Mucosa of rectum (tissue), 2 donors: ENCODE measurements around the gene PACS2.

ENCODE experiments used
- H3K27ac ChIP-seq, 2 donors: one replicate each; pipeline ENCODE4 v1.7.0; 2013; ENCODE audit warnings: inconsistent platforms in 2 of 2, low read depth in 2 of 2, low read length in 2 of 2
- H3K27me3 ChIP-seq, 2 donors: one replicate each; pipeline ENCODE4 v1.7.0; 2013; ENCODE audit warnings: low read length in 2 of 2; ENCODE audit not compliant: control insufficient read depth in 2 of 2, insufficient read depth in 2 of 2
- H3K36me3 ChIP-seq, 2 donors: one replicate each; pipeline ENCODE4 v1.7.0; 2013; ENCODE audit warnings: low read length in 2 of 2; ENCODE audit not compliant: control insufficient read depth in 2 of 2, insufficient read depth in 2 of 2
- H3K4me1 ChIP-seq, 2 donors: one replicate each; pipeline ENCODE4 v1.7.0; 2013; ENCODE audit warnings: low read length in 2 of 2, mild to moderate bottlenecking in 1 of 2; ENCODE audit not compliant: control insufficient read depth in 2 of 2, insufficient read depth in 2 of 2
- H3K4me3 ChIP-seq, 2 donors: one replicate each; pipeline ENCODE4 v1.7.0; 2013; ENCODE audit warnings: low read length in 2 of 2
- H3K9ac ChIP-seq, 2 donors: one replicate each; pipeline ENCODE4 v1.7.0; 2013; ENCODE audit warnings: low read length in 2 of 2, low read depth in 1 of 2, mild to moderate bottlenecking in 1 of 2
- H3K9me3 ChIP-seq, 2 donors: one replicate each; pipeline ENCODE4 v1.7.0; 2013; ENCODE audit warnings: low read length in 2 of 2; ENCODE audit not compliant: control insufficient read depth in 2 of 2
- donor health status: healthy.
- donor health status: Normal muscosa, but diverticular disease.

Gene PACS2

GRCh38 chr14:105378873-105379685 lies 64.5 kb downstream of the PACS2 start:
- no peaks in the 10 kb centered on the region for H3K9me3 ChIP-seq
- H3K27me3 ChIP-seq = no peaks in the 10 kb centered on the region
- H3K9ac ChIP-seq = no peak overlapping the region
- H3K27ac ChIP-seq = no peak overlapping the region
- H3K36me3 ChIP-seq = peaks cover 7 to 14% of the 10 kb centered on the region in 2 donors
- no peaks in the 10 kb centered on the region for H3K4me1 ChIP-seq
- no peak overlapping the region for H3K4me3 ChIP-seq

GRCh38 chr14:105379946-105380345 lies 65.4 kb downstream of the PACS2 start:
- no peaks in the 10 kb centered on the region for H3K27me3 ChIP-seq
- H3K4me1 ChIP-seq = no peaks in the 10 kb centered on the region
- H3K9me3 ChIP-seq = no peaks in the 10 kb centered on the region
- peaks cover 7 to 18% of the 10 kb centered on the region in 2 donors for H3K36me3 ChIP-seq
- no peak overlapping the region for H3K9ac ChIP-seq
- H3K27ac ChIP-seq = no peak overlapping the region
- no peak overlapping the region for H3K4me3 ChIP-seq

GRCh38 chr14:105380756-105381155 lies 66.2 kb downstream of the PACS2 start:
- no peak overlapping the region for H3K4me3 ChIP-seq
- no peaks in the 10 kb centered on the region for H3K9me3 ChIP-seq
- no peaks in the 10 kb centered on the region for H3K27me3 ChIP-seq
- H3K9ac ChIP-seq = no peak overlapping the region
- H3K4me1 ChIP-seq = no peaks in the 10 kb centered on the region
- peaks cover 7 to 19% of the 10 kb centered on the region in 2 donors for H3K36me3 ChIP-seq
- no peak overlapping the region for H3K27ac ChIP-seq

GRCh38 chr14:105381446-105382342 lies 67.1 kb downstream of the PACS2 start:
- no peaks in the 10 kb centered on the region for H3K9me3 ChIP-seq
- H3K4me1 ChIP-seq = no peaks in the 10 kb centered on the region
- no peak overlapping the region for H3K9ac ChIP-seq
- H3K27ac ChIP-seq = no peak overlapping the region
- no peaks in the 10 kb centered on the region for H3K27me3 ChIP-seq
- H3K36me3 ChIP-seq = peaks cover 7 to 19% of the 10 kb centered on the region in 2 donors
- no peak overlapping the region for H3K4me3 ChIP-seq

GRCh38 chr14:105382343-105383082 lies 68.0 kb downstream of the PACS2 start:
- H3K27ac ChIP-seq = no peak overlapping the region
- no peaks in the 10 kb centered on the region for H3K4me1 ChIP-seq
- H3K9ac ChIP-seq = no peak overlapping the region
- no peak overlapping the region for H3K4me3 ChIP-seq
- H3K36me3 ChIP-seq = peaks cover 11 to 21% of the 10 kb centered on the region in 2 donors
- no peaks in the 10 kb centered on the region for H3K27me3 ChIP-seq
- H3K9me3 ChIP-seq = no peaks in the 10 kb centered on the region

- Histone ChIP-seq H3K36me3 (peaks cover 12 to 21% of the 10 kb centered on the region in 2 donors), H3K27ac (no peak overlapping the region)
These were observed 68.7 kb downstream of the PACS2 start for GRCh38 chr14:105383083-105383730.

GRCh38 chr14:105384041-105384557 lies 69.6 kb downstream of the PACS2 start:
- H3K9ac ChIP-seq = no peak overlapping the region
- H3K27me3 ChIP-seq = no peaks in the 10 kb centered on the region
- peaks cover 12 to 21% of the 10 kb centered on the region in 2 donors for H3K36me3 ChIP-seq
- no peaks in the 10 kb centered on the region for H3K4me1 ChIP-seq
- no peak overlapping the region for H3K27ac ChIP-seq
- no peaks in the 10 kb centered on the region for H3K9me3 ChIP-seq
- H3K4me3 ChIP-seq = no peak overlapping the region

More at GRCh38 chr14:105383083-105383730, 68.7 kb downstream of the PACS2 start:
- H3K4me3 ChIP-seq = no peak overlapping the region
- no peaks in the 10 kb centered on the region for H3K27me3 ChIP-seq
- H3K9ac ChIP-seq = no peak overlapping the region
- no peaks in the 10 kb centered on the region for H3K4me1 ChIP-seq
- no peaks in the 10 kb centered on the region for H3K9me3 ChIP-seq

- H3K4me3 ChIP-seq = no peak overlapping the region
- no peaks in the 10 kb centered on the region for H3K27me3 ChIP-seq
- H3K9me3 ChIP-seq = no peaks in the 10 kb centered on the region
- H3K4me1 ChIP-seq = no peaks in the 10 kb centered on the region
- no peak overlapping the region for H3K27ac ChIP-seq
- H3K9ac ChIP-seq = no peak overlapping the region
- H3K36me3 ChIP-seq = peaks cover 12 to 20% of the 10 kb centered on the region in 2 donors
These were observed 70.2 kb downstream of the PACS2 start for GRCh38 chr14:105384605-105385321.

GRCh38 chr14:105385322-105385637 lies 70.7 kb downstream of the PACS2 start:
- peak overlapping the region in 1 of 2 donors; percentile 4 for H3K27ac ChIP-seq
- H3K9ac ChIP-seq = no peak overlapping the region
- H3K4me1 ChIP-seq = peaks cover 0 to under 1% of the 10 kb centered on the region in 2 donors
- H3K36me3 ChIP-seq = peaks cover 12 to 18% of the 10 kb centered on the region in 2 donors
- no peaks in the 10 kb centered on the region for H3K27me3 ChIP-seq
- H3K9me3 ChIP-seq = no peaks in the 10 kb centered on the region
- H3K4me3 ChIP-seq = no peak overlapping the region
